ENCODE measurements around the gene SMARCD3.

SMARCD3 gene

DNA sequence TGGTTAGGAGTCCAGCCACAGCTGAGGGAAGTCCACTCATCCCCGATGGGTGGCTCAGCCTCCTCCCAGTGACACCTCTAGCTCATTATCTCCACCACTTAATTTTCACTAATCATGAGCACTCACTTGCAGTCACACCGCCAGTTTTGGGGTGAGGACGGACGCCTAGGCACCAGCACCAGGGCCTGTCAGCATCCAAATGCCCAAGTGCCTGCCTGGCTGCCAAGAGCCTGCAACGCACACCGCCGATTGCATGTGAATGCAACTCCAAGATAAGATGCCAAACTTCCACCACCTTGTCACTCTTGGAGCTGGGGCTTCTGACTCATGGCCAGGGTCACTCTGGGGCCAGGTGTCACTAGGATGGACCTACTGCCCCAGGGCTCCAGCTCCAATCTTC, 24.4 kb upstream of the SMARCD3 start:
- WGBS (ENCODE audit: insufficient coverage, insufficient read length), result no CpG with 5 or more reads among the region's 7 CpGs
- DNase-seq (ENCODE audit: low read depth, low spot score), result no peak
- Histone ChIP-seq H3K27ac (ENCODE audit: low read length) (no peak overlapping the region), H3K9me3 (ENCODE audit: control insufficient read depth, insufficient read depth, low read length) (no peaks in the 10 kb centered on the region), H3K36me3 (ENCODE audit: control insufficient read depth, insufficient read depth, low read length) (no peaks in the 10 kb centered on the region), H3K4me3 (ENCODE audit: low read length) (no peak overlapping the region), H3K4me1 (ENCODE audit: control insufficient read depth, insufficient read depth, low read length) (peaks cover 6% of the 10 kb centered on the region), H3K27me3 (ENCODE audit: control insufficient read depth, insufficient read depth, low read length) (no peaks in the 10 kb centered on the region; the same call in 1 of the 2 replicates)

GRCh38 chr7:151272405-151272804, 23.9 kb upstream of the SMARCD3 start:
- H3K4me1 ChIP-seq (ENCODE audit: control insufficient read depth, insufficient read depth, low read length), result peaks cover 4% of the 10 kb centered on the region
- no peak overlapping the region for H3K4me3 ChIP-seq (ENCODE audit: low read length)
- H3K27me3 ChIP-seq (ENCODE audit: control insufficient read depth, insufficient read depth, low read length), result no peaks in the 10 kb centered on the region; the same call in 1 of the 2 replicates
- H3K36me3 ChIP-seq (ENCODE audit: control insufficient read depth, insufficient read depth, low read length), result no peaks in the 10 kb centered on the region
- no CpG with 5 or more reads among the region's 10 CpGs for WGBS (ENCODE audit: insufficient coverage, insufficient read length)
- H3K9me3 ChIP-seq (ENCODE audit: control insufficient read depth, insufficient read depth, low read length), result no peaks in the 10 kb centered on the region
- DNase-seq (ENCODE audit: low read depth, low spot score), result no peak
- H3K27ac ChIP-seq (ENCODE audit: low read length), result no peak overlapping the region

DNA sequence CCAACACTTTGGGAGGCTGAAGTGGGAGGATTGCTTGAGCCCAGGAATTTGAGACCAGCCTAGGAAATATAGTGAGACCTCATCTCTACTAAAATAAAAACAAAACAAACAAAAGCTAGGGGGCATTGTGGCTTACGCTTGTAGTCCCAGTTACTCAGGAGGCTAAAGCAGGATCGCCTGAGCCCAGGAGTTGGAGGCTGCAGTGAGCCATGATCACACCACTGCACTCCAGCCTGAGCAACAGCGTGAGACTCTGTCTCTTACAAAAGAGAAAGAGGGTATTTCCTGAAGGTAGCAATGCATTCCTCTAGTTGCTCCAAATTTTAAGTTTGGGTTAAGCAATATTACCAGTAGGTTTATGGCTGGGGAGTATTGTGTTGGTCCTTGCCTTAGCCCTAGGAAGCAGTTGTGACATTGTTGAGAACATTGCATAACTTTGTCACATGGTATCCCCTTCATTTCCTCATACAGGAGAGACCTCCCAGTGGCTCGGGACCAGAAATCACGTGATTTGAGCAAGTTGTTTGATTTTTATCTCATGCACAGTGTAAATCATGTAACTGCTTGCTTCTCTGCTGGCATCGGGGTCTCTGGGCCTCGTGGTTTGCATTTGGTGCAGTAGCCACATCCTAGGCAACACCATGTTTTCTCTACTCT, 23.3 kb upstream of the SMARCD3 start:
- DNase-seq (ENCODE audit: low read depth, low spot score), result no peak
- H3K27me3 ChIP-seq (ENCODE audit: control insufficient read depth, insufficient read depth, low read length), result no peaks in the 10 kb centered on the region; the same call in 1 of the 2 replicates
- no CpG with 5 or more reads among the region's 7 CpGs for WGBS (ENCODE audit: insufficient coverage, insufficient read length)

GRCh38 chr7:151269511-151269910, 21.0 kb upstream of the SMARCD3 start:
- Histone ChIP-seq H3K9me3 (ENCODE audit: control insufficient read depth, insufficient read depth, low read length) (no peaks in the 10 kb centered on the region), H3K4me1 (ENCODE audit: control insufficient read depth, insufficient read depth, low read length) (no peaks in the 10 kb centered on the region), H3K36me3 (ENCODE audit: control insufficient read depth, insufficient read depth, low read length) (no peaks in the 10 kb centered on the region), H3K27me3 (ENCODE audit: control insufficient read depth, insufficient read depth, low read length) (no peaks in the 10 kb centered on the region), H3K27ac (ENCODE audit: low read length) (no peak overlapping the region), H3K4me3 (ENCODE audit: low read length) (no peak overlapping the region)
- DNase-seq (ENCODE audit: low read depth, low spot score), result no peak
- whole genome bisulfite sequencing (ENCODE audit: insufficient coverage, insufficient read length), result no CpG with 5 or more reads among the region's 10 CpGs

More for the DNA sequence above, 23.3 kb upstream of the SMARCD3 start:
- Histone ChIP-seq H3K4me3 (ENCODE audit: low read length) (no peak overlapping the region), H3K36me3 (ENCODE audit: control insufficient read depth, insufficient read depth, low read length) (no peaks in the 10 kb centered on the region), H3K4me1 (ENCODE audit: control insufficient read depth, insufficient read depth, low read length) (peaks cover 1% of the 10 kb centered on the region; the same call in 1 of the 2 replicates), H3K9me3 (ENCODE audit: control insufficient read depth, insufficient read depth, low read length) (no peaks in the 10 kb centered on the region), H3K27ac (ENCODE audit: low read length) (no peak overlapping the region)

GRCh38 chr7:151265351-151265931, 16.9 kb upstream of the SMARCD3 start:
- no peaks in the 10 kb centered on the region for H3K36me3 ChIP-seq (ENCODE audit: control insufficient read depth, insufficient read depth, low read length)
- WGBS (ENCODE audit: insufficient coverage, insufficient read length), result no CpG with 5 or more reads among the region's 9 CpGs
- DNase-seq (ENCODE audit: low read depth, low spot score), result no peak
- no peaks in the 10 kb centered on the region for H3K27me3 ChIP-seq (ENCODE audit: control insufficient read depth, insufficient read depth, low read length)
- H3K9me3 ChIP-seq (ENCODE audit: control insufficient read depth, insufficient read depth, low read length), result no peaks in the 10 kb centered on the region
- H3K4me3 ChIP-seq (ENCODE audit: low read length), result no peak overlapping the region
- no peaks in the 10 kb centered on the region for H3K4me1 ChIP-seq (ENCODE audit: control insufficient read depth, insufficient read depth, low read length)
- no peak overlapping the region for H3K27ac ChIP-seq (ENCODE audit: low read length)

- H3K27me3 ChIP-seq (ENCODE audit: control insufficient read depth, insufficient read depth, low read length), result peaks cover 2% of the 10 kb centered on the region; the same call in 1 of the 2 replicates
- no peaks in the 10 kb centered on the region for H3K4me1 ChIP-seq (ENCODE audit: control insufficient read depth, insufficient read depth, low read length)
- H3K36me3 ChIP-seq (ENCODE audit: control insufficient read depth, insufficient read depth, low read length), result no peaks in the 10 kb centered on the region
- DNase-seq (ENCODE audit: low read depth, low spot score), result no peak
- no CpG with 5 or more reads among the region's 5 CpGs for WGBS (ENCODE audit: insufficient coverage, insufficient read length)
- no peaks in the 10 kb centered on the region for H3K9me3 ChIP-seq (ENCODE audit: control insufficient read depth, insufficient read depth, low read length)
- no peak overlapping the region for H3K27ac ChIP-seq (ENCODE audit: low read length)
- H3K4me3 ChIP-seq (ENCODE audit: low read length), result no peak overlapping the region; the same call in 1 of the 2 replicates
Observed at GRCh38 chr7:151264615-151265014, 16.1 kb upstream of the SMARCD3 start.

DNA sequence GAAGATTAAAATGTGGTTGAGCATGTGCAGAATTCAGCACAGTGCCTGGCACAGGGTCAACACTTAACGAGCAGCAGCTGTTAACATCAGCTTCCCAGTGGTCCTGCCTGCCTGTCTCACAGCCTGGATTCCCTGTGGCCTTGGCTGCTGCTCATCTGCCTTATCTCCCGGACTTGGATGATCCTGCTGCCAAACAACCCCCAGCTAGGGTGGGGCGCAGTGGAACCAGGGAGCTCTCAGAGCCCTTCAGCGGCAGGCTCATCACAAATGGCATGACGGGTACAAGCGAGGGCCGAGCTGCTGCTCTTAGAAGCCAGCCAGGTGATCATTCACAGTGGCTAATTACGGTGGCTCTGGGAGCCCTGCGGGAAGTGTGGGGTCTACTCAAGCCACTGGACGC, 13.0 kb upstream of the SMARCD3 start:
- no CpG with 5 or more reads among the region's 10 CpGs for WGBS (ENCODE audit: insufficient coverage, insufficient read length)

DNA sequence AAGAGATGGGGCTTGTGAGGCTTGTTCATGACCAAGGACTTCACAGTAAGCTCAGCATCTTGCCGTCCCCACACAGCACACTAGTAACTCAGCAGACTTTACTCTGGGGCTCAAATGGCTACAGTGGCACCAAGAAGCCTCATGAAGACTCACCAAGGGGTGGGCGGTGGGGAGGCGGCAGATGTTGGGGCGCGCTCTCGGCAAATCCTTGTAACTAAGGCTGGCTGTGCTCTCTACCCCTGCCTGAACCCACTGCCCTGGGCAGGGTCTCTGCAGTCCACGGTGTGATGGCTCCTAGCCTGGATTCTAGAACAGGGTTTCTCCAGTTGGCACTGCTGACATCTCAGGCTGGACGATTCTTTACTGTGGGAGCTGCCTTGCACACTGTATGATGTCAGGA, 12.4 kb upstream of the SMARCD3 start:
- Histone ChIP-seq H3K4me3 (ENCODE audit: low read length) (no peak overlapping the region), H3K36me3 (ENCODE audit: control insufficient read depth, insufficient read depth, low read length) (no peaks in the 10 kb centered on the region), H3K27ac (ENCODE audit: low read length) (no peak overlapping the region), H3K4me1 (ENCODE audit: control insufficient read depth, insufficient read depth, low read length) (no peaks in the 10 kb centered on the region), H3K27me3 (ENCODE audit: control insufficient read depth, insufficient read depth, low read length) (peaks cover 2% of the 10 kb centered on the region; the same call in 1 of the 2 replicates), H3K9me3 (ENCODE audit: control insufficient read depth, insufficient read depth, low read length) (no peaks in the 10 kb centered on the region)
- no CpG with 5 or more reads among the region's 8 CpGs for WGBS (ENCODE audit: insufficient coverage, insufficient read length)
- DNase-seq (ENCODE audit: low read depth, low spot score), result no peak

More for the DNA sequence above, 13.0 kb upstream of the SMARCD3 start:
- no peaks in the 10 kb centered on the region for H3K4me1 ChIP-seq (ENCODE audit: control insufficient read depth, insufficient read depth, low read length)
- no peak for DNase-seq (ENCODE audit: low read depth, low spot score)
- H3K36me3 ChIP-seq (ENCODE audit: control insufficient read depth, insufficient read depth, low read length), result no peaks in the 10 kb centered on the region
- H3K4me3 ChIP-seq (ENCODE audit: low read length), result no peak overlapping the region
- peaks cover 2% of the 10 kb centered on the region; the same call in 1 of the 2 replicates for H3K27me3 ChIP-seq (ENCODE audit: control insufficient read depth, insufficient read depth, low read length)
- no peaks in the 10 kb centered on the region for H3K9me3 ChIP-seq (ENCODE audit: control insufficient read depth, insufficient read depth, low read length)
- no peak overlapping the region for H3K27ac ChIP-seq (ENCODE audit: low read length)

DNA sequence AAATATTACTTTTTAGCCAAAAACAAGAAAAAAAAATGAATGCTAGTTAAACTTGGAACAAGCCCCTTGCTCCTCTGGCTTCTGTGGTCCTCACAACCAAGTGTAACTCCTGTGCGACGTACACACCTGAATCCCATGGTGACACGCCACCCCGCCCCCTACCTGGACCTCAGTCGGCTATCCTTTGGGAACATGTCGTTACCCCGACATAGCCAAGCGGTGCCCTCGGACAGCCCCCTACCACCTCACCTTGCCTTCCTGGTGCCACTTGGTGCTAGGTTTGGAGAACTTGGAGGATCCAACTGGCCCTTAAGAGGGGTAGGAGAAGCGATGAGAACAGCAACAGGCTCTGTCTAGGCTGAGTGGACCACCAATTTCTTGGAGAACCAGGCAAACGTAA, 12.0 kb upstream of the SMARCD3 start:
- no peaks in the 10 kb centered on the region for H3K4me1 ChIP-seq (ENCODE audit: control insufficient read depth, insufficient read depth, low read length)
- H3K36me3 ChIP-seq (ENCODE audit: control insufficient read depth, insufficient read depth, low read length), result no peaks in the 10 kb centered on the region
- H3K4me3 ChIP-seq (ENCODE audit: low read length), result no peak overlapping the region
- H3K27ac ChIP-seq (ENCODE audit: low read length), result no peak overlapping the region
- peaks cover 2% of the 10 kb centered on the region; the same call in 1 of the 2 replicates for H3K27me3 ChIP-seq (ENCODE audit: control insufficient read depth, insufficient read depth, low read length)
- no CpG with 5 or more reads among the region's 11 CpGs for WGBS (ENCODE audit: insufficient coverage, insufficient read length)
- no peak for DNase-seq (ENCODE audit: low read depth, low spot score)
- H3K9me3 ChIP-seq (ENCODE audit: control insufficient read depth, insufficient read depth, low read length), result no peaks in the 10 kb centered on the region

- WGBS (ENCODE audit: insufficient coverage, insufficient read length), result no CpG with 5 or more reads among the region's 7 CpGs
- Histone ChIP-seq H3K4me3 (ENCODE audit: low read length) (no peak overlapping the region), H3K9me3 (ENCODE audit: control insufficient read depth, insufficient read depth, low read length) (no peaks in the 10 kb centered on the region), H3K27me3 (ENCODE audit: control insufficient read depth, insufficient read depth, low read length) (peaks cover 2% of the 10 kb centered on the region; the same call in 1 of the 2 replicates), H3K4me1 (ENCODE audit: control insufficient read depth, insufficient read depth, low read length) (0 out of 2 replicates have a peak, but pooled peaks cover 3% of the 10 kb centered on the region), H3K36me3 (ENCODE audit: control insufficient read depth, insufficient read depth, low read length) (no peaks in the 10 kb centered on the region), H3K27ac (ENCODE audit: low read length) (no peak overlapping the region)
- DNase-seq (ENCODE audit: low read depth, low spot score), result no peak
Observed at GRCh38 chr7:151257990-151258389, 9.5 kb upstream of the SMARCD3 start.

Data from iPS DF 6.9 (cell line).